ENCODE measurements around the gene ZCCHC7. TPM values are rescaled to one million over a fixed set of nuclear protein-coding genes. Genes with fewer than 3 reads are reported as not detected.

The ZCCHC7 gene
- polyA plus RNA-seq, 2 of the 4 experiments (the other 2 are of a cell fraction): 15.7 to 30.0 TPM

DNA sequence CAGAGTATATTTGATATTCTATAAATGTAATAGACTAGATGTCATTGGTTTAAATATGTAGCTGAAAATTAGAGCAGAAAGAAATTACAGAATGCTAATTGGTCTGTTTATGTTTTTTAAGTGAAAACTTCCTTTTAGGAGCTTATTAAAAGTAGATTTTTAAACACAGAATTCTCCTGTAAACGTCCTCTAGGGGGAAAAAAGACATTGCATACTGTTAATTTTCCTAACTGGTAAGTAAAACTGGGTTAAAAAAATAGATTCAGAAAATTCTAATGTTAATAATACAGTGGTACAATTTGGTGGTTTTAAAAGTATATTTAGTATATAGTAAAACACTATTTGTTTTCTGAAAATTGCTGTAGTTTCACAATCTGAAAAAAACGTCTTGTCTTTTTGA, 59.8 kb downstream of the ZCCHC7 start:
- 29% methylated on average over 2 of the region's 2 CpGs for WGBS (ENCODE audit: missing lambda C conversion rate)
- TF ChIP-seq ESRRA (IDR thresholded peaks at IDR 0.05; ENCODE audit: borderline replicate concordance, low read length) (no peak), RARB (CRISPR knock-in tag; IDR thresholded peaks at IDR 0.05) (no peak), EHMT2 (IDR thresholded peaks at IDR 0.05; ENCODE audit: low read depth) (no peak), CBX8 (IDR thresholded peaks at IDR 0.05) (no peak), EHF (CRISPR knock-in tag; IDR thresholded peaks at IDR 0.05) (no peak), GATA3 (IDR thresholded peaks at IDR 0.05; ENCODE audit: borderline replicate concordance) (no peak), HDAC2 (IDR thresholded peaks at IDR 0.05) (no peak), KDM5A (IDR thresholded peaks at IDR 0.05) (no peak), HEYL (CRISPR knock-in tag; IDR thresholded peaks at IDR 0.05) (no peak), ZSCAN20 (CRISPR knock-in tag; IDR thresholded peaks at IDR 0.05) (no peak), ZNF302 (CRISPR knock-in tag; IDR thresholded peaks at IDR 0.05) (no peak), KDM1A (IDR thresholded peaks at IDR 0.05; ENCODE audit: low read depth) (no peak), ZC3H11A (IDR thresholded peaks at IDR 0.05) (no peak), TFCP2L1 (CRISPR knock-in tag; IDR thresholded peaks at IDR 0.05) (no peak)
- TF ChIP-seq, protein P1, sequence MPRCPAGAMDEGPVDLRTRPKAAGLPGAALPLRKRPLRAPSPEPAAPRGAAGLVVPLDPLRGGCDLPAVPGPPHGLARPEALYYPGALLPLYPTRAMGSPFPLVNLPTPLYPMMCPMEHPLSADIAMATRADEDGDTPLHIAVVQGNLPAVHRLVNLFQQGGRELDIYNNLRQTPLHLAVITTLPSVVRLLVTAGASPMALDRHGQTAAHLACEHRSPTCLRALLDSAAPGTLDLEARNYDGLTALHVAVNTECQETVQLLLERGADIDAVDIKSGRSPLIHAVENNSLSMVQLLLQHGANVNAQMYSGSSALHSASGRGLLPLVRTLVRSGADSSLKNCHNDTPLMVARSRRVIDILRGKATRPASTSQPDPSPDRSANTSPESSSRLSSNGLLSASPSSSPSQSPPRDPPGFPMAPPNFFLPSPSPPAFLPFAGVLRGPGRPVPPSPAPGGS (IDR thresholded peaks at IDR 0.05): no peak
- TF ChIP-seq, protein P2, sequence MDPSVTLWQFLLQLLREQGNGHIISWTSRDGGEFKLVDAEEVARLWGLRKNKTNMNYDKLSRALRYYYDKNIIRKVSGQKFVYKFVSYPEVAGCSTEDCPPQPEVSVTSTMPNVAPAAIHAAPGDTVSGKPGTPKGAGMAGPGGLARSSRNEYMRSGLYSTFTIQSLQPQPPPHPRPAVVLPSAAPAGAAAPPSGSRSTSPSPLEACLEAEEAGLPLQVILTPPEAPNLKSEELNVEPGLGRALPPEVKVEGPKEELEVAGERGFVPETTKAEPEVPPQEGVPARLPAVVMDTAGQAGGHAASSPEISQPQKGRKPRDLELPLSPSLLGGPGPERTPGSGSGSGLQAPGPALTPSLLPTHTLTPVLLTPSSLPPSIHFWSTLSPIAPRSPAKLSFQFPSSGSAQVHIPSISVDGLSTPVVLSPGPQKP (IDR thresholded peaks at IDR 0.05; ENCODE audit: low read depth, low read length): no peak
- TF ChIP-seq, protein P3, sequence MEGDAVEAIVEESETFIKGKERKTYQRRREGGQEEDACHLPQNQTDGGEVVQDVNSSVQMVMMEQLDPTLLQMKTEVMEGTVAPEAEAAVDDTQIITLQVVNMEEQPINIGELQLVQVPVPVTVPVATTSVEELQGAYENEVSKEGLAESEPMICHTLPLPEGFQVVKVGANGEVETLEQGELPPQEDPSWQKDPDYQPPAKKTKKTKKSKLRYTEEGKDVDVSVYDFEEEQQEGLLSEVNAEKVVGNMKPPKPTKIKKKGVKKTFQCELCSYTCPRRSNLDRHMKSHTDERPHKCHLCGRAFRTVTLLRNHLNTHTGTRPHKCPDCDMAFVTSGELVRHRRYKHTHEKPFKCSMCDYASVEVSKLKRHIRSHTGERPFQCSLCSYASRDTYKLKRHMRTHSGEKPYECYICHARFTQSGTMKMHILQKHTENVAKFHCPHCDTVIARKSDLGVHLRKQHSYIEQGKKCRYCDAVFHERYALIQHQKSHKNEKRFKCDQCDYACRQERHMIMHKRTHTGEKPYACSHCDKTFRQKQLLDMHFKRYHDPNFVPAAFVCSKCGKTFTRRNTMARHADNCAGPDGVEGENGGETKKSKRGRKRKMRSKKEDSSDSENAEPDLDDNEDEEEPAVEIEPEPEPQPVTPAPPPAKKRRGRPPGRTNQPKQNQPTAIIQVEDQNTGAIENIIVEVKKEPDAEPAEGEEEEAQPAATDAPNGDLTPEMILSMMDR (IDR thresholded peaks at IDR 0.05): no peak
- Histone ChIP-seq H3K4me3 (no peak overlapping the region), H3K27ac (no peak overlapping the region), H3K4me1 (no peaks in the 10 kb centered on the region), H3K4me2 (no peak overlapping the region), H3K9me3 (no peaks in the 10 kb centered on the region)
- DNase-seq (ENCODE audit: low read depth in 1 of 2, low spot score in 1 of 2) (no peak), FAIRE-seq (no peak), ATAC-seq (no peak)
- ChIA-PET POLR2A (no interaction called here), CTCF (no interaction called here)

DNA sequence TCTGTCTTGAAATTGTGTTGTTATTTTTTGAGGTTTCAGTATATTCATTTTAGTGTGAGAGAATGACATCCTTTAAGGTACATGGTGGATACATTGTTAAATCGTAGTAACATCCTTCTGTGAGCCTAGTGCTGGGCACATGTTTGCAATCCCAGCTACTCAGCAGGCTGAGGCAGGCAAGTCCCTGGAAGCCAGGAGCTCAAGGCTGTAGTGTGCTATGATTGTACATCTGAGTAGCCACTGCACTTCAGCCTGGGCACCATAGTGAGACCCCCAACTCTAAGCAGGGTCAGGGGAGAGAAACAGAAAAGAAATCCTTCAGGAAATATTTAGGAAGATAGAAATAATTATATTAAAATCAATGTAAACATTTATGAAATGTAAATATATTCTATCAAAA, 62.3 kb downstream of the ZCCHC7 start:
- ATAC-seq (no peak), DNase-seq (ENCODE audit: low read depth in 1 of 2, low spot score in 1 of 2) (no peak), FAIRE-seq (no peak)
- H3K27ac ChIP-seq: no peak overlapping the region
- ChIA-PET CTCF (no interaction called here), POLR2A (no interaction called here)
- 80% methylated on average over 1 of the region's 1 CpG for WGBS (ENCODE audit: missing lambda C conversion rate)
- no peaks in the 10 kb centered on the region for H3K4me1 ChIP-seq
- no peak overlapping the region for H3K4me2 ChIP-seq
- H3K4me3 ChIP-seq: no peak overlapping the region
- H3K9me3 ChIP-seq: no peaks in the 10 kb centered on the region
- TF ChIP-seq, protein P4, sequence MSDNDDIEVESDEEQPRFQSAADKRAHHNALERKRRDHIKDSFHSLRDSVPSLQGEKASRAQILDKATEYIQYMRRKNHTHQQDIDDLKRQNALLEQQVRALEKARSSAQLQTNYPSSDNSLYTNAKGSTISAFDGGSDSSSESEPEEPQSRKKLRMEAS (IDR thresholded peaks at IDR 0.05): no peak
- TF ChIP-seq, protein P5, sequence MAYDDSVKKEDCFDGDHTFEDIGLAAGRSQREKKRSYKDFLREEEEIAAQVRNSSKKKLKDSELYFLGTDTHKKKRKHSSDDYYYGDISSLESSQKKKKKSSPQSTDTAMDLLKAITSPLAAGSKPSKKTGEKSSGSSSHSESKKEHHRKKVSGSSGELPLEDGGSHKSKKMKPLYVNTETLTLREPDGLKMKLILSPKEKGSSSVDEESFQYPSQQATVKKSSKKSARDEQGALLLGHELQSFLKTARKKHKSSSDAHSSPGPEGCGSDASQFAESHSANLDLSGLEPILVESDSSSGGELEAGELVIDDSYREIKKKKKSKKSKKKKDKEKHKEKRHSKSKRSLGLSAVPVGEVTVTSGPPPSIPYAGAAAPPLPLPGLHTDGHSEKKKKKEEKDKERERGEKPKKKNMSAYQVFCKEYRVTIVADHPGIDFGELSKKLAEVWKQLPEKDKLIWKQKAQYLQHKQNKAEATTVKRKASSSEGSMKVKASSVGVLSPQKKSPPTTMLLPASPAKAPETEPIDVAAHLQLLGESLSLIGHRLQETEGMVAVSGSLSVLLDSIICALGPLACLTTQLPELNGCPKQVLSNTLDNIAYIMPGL (CRISPR knock-in tag; IDR thresholded peaks at IDR 0.05; ENCODE audit: borderline replicate concordance): no peak
- TF ChIP-seq, protein P6, sequence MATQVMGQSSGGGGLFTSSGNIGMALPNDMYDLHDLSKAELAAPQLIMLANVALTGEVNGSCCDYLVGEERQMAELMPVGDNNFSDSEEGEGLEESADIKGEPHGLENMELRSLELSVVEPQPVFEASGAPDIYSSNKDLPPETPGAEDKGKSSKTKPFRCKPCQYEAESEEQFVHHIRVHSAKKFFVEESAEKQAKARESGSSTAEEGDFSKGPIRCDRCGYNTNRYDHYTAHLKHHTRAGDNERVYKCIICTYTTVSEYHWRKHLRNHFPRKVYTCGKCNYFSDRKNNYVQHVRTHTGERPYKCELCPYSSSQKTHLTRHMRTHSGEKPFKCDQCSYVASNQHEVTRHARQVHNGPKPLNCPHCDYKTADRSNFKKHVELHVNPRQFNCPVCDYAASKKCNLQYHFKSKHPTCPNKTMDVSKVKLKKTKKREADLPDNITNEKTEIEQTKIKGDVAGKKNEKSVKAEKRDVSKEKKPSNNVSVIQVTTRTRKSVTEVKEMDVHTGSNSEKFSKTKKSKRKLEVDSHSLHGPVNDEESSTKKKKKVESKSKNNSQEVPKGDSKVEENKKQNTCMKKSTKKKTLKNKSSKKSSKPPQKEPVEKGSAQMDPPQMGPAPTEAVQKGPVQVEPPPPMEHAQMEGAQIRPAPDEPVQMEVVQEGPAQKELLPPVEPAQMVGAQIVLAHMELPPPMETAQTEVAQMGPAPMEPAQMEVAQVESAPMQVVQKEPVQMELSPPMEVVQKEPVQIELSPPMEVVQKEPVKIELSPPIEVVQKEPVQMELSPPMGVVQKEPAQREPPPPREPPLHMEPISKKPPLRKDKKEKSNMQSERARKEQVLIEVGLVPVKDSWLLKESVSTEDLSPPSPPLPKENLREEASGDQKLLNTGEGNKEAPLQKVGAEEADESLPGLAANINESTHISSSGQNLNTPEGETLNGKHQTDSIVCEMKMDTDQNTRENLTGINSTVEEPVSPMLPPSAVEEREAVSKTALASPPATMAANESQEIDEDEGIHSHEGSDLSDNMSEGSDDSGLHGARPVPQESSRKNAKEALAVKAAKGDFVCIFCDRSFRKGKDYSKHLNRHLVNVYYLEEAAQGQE (IDR thresholded peaks at IDR 0.05): no peak
- TF ChIP-seq SREBF2 (IDR thresholded peaks at IDR 0.05): no peak
- TF ChIP-seq KDM1A (IDR thresholded peaks at IDR 0.05; ENCODE audit: low read depth): no peak
- no peak for TF ChIP-seq CBX2 (IDR thresholded peaks at IDR 0.05; ENCODE audit: borderline replicate concordance, low read depth)
- TF ChIP-seq CEBPB (IDR thresholded peaks at IDR 0.05): no peak
- TF ChIP-seq, protein P7, sequence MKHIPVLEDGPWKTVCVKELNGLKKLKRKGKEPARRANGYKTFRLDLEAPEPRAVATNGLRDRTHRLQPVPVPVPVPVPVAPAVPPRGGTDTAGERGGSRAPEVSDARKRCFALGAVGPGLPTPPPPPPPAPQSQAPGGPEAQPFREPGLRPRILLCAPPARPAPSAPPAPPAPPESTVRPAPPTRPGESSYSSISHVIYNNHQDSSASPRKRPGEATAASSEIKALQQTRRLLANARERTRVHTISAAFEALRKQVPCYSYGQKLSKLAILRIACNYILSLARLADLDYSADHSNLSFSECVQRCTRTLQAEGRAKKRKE (CRISPR knock-in tag; IDR thresholded peaks at IDR 0.05; ENCODE audit: low read depth): no peak
